Stimulated activated CD4-positive, alpha-beta T cell treated with anti-CD3 and anti-CD28 coated beads, Interleukin-12 subunit alpha, Interleukin-12 subunit beta, amount 100 ng/mL, for 48 hours (primary cell): Measurements from ENCODE around the gene EIF3C.
"Not testable (repeated sequence)": the region's sequence is repeated elsewhere in the genome, so short reads cannot be mapped to it uniquely, and the experiment has no call there.

ENCODE experiments used
- DNase-seq, 3 donors: peaks; one replicate each; pipeline ENCODE4 v3.0.0-alpha.2; 2020; ENCODE audit warnings: low read depth in 2 of 3, low spot score in 1 of 3

Gene EIF3C, protein sequence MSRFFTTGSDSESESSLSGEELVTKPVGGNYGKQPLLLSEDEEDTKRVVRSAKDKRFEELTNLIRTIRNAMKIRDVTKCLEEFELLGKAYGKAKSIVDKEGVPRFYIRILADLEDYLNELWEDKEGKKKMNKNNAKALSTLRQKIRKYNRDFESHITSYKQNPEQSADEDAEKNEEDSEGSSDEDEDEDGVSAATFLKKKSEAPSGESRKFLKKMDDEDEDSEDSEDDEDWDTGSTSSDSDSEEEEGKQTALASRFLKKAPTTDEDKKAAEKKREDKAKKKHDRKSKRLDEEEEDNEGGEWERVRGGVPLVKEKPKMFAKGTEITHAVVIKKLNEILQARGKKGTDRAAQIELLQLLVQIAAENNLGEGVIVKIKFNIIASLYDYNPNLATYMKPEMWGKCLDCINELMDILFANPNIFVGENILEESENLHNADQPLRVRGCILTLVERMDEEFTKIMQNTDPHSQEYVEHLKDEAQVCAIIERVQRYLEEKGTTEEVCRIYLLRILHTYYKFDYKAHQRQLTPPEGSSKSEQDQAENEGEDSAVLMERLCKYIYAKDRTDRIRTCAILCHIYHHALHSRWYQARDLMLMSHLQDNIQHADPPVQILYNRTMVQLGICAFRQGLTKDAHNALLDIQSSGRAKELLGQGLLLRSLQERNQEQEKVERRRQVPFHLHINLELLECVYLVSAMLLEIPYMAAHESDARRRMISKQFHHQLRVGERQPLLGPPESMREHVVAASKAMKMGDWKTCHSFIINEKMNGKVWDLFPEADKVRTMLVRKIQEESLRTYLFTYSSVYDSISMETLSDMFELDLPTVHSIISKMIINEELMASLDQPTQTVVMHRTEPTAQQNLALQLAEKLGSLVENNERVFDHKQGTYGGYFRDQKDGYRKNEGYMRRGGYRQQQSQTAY

DNA sequence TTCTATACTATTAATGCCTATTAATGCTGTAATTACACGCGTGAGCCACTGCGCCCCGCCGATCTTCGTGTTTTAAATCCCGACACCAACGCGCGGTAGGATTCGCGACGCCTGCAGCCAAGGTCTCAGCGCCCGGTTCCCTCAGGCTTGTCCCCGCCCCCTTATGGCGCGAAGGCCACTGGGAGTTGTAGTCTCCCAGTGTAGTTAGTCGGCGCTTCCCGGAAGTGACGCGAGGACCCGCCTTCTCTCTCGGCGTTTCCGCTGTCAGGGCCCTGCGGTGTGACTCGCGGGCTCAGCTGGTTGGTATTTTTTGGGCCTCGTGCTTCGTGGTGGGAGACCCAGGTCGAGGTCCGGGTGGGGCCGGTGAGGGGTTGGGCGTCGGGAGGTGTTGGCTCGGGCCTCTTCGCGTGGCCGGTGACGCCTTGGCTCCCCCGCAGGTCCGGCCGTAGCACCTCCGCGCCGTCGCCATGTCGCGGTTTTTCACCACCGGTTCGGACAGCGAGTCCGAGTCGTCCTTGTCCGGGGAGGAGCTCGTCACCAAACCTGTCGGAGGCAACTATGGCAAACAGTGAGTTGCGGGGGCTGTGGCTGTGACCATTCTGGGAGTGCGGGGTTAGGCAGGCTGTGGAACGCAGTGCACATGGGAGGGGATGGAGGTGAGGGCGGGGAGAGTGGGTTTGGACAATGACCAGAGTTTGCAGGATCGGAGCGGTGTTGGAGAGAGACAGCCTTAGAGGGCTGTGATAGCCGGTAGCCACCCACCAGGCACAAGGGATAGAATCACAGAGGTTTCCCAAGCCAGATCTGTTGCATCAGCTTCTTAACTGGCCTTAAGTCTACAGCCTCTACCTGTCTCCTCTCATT is at the start of gene EIF3C:
EIF3C (plus strand) TSS at position 245 of the 864 bp plus-strand sequence; CDS start at position 468, 223 bp downstream.
- not testable (repeated sequence) for DNase-seq

DNA sequence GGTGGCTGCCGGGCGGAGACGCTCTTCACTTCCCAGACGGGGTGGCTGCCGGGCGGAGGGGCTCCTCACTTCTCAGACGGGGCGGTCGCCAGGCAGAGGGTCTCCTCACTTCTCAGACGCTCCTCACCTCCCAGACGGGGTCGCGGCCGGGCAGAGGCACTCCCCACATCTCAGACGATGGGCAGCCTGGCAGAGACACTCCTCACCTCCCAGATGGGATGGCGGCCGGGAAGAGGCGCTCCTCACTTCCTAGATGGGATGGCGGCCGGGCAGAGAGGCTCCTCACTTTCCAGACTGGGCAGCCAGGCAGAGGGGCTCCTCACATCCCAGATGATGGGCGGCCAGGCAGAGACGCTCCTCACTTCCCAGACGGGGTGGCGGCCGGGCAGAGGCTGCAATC is 45.0 kb upstream of the EIF3C start:
- DNase-seq, result not testable (repeated sequence)

DNA sequence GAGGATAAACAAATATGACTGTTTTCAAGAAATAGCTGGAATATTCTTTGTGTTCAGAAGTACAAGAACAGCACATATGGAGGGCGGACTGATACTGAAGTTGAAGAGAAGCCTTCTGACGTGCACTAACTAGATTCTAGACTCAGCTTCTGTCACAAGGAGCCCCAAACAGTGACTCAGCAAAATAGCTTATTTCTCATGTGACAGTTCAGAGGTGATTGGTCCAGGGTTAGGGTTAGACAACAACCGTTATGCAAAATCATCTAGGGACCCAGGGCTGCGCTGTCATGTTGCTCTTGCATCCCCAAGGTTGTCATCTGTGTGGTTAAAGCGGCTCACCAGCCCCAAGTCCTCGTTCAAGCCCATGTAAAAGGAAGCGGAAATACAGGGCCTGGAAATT is 43.8 kb upstream of the EIF3C start:
- not testable (repeated sequence) for DNase-seq

DNA sequence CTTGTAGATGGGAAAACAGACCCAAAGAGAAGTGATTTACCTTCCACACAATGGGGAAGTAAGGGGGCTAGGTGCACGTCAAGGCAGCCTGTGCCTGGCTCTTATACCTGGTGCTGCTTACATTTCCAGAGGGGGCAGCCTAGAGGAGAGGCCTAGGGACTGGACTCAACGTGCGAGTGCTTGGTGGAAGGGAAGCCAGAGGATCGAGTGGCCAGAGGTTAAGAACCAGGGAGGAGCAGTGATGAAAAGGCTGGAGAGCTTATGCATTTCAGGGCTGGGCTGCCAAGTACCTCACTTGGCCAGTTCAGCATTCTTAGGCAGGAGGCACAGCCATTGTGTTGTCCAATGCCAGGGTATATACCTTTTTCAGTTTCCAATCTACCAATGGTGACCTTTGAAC is 43.1 kb upstream of the EIF3C start:
- DNase-seq, result not testable (repeated sequence)

DNA sequence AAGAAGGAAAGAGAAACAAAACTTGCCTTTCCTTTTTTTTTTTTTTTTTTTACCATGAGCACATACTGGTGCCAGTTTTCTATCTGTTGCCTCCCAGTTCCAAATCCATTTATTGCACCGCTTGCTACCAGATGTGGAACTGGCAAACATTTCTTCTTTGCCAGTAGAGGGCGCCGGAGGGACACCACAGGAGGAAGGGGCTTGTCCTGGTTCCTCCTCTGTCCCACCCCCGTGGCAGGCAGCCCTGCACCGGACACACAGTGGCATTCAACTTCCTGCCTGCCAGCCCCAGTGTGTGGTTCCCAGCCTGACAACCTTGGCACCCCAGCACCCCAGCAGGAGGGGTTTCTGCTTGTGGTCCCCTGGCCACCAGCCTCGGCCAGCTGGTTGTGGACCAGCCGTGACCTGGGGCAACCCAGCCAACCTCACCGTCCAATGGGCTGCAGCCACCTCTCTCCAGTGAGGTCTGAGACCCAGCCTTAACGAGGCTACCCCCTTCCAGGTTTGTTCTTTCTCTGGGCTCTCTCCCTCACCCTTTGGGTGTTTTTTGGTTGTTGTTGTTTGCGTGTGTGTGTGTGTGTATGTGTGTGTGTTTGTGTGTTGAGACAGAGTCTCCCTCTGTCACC is 22.8 kb upstream of the EIF3C start:
- not testable (repeated sequence) for DNase-seq

DNA sequence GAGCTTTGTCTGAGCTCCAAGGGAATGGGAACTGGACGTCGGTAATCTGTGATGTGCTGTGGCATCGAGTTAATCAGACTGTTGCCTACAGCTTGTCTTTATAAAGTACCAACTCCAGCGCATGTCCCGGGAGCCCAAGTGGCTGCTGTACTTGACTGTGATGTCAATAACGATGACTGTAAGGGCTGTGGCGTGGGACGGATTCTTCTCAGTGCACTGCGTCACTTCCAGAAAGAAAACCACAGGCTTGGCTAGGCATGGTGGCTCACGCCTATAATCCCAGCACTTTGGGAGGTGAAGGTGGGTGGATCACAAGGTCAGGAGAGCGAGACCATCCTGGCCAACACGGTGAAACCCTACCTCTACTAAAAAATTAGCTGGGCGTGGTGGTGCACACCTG is 21.8 kb upstream of the EIF3C start:
- DNase-seq, result not testable (repeated sequence)

DNA sequence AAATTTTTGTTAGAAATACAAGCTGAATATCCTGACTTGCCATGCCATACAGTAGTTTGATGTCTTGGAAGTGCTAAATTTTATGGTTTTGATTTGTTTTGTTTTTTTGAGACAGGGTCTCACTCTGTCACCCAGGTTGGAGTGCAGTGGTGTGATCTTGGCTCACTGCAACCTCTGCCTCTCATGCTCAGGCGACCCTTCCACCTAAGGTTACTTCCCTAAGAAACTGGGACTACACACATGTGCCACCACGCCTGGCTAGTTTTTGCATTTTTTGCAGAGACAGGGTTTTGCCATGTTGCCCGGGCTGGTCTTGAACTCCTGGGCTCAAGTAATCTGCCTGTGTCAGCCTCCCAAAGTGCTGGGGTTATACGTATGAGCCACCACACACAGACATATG is 19.5 kb upstream of the EIF3C start:
- DNase-seq, result not testable (repeated sequence)

DNA sequence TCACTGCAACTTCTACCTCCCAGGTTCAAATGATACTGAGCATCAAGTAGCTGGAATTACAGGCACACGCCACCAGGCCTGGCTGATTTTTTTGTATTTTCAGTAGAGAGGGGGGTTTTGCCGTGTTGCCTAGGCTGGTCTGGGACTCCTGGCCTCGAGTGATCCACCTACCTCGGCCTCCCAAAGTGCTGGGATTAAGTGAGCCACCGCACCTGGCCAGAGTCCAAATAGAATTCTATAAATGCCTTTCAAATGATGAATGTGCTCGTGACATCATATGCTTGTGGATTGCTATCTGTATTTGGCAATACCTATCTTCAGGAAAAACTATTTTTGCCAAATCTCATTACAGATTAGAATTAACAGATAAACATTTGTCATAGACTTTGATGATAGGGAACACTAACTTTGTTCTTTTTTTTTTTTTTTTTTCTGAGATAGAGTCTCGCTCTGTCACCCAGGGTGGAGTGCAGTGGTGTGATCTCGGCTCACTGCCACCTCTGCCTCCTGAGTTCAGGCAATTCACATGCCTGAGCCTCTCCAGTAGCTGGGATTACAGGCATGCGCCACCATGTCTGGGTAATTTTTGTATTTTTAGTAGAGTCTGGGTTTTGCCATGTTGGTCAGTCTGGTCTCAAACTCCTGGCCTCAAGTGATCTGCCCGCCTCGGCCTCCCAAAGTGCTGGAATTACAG is 17.9 kb upstream of the EIF3C start:
- not testable (repeated sequence) for DNase-seq

DNA sequence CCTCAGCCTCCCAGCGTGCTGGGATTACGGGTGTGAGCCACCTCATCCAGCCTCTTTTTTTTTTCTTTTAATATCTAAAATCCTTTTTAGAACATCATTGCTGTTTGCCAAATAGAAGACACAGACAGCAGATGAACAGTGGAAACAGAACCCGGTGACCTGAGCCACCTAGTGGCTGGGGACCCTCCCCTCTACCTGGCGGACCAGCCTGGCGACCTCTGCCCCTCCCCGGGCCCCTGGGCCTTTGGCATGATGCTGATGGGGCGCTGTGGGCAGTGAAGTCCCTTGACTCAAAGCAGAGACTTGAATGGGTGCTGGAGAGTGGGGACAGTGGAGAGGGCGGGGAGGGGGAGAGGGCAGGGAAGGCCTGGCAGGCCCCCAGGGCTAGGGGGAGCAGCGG is 11.5 kb upstream of the EIF3C start:
- not testable (repeated sequence) for DNase-seq

DNA sequence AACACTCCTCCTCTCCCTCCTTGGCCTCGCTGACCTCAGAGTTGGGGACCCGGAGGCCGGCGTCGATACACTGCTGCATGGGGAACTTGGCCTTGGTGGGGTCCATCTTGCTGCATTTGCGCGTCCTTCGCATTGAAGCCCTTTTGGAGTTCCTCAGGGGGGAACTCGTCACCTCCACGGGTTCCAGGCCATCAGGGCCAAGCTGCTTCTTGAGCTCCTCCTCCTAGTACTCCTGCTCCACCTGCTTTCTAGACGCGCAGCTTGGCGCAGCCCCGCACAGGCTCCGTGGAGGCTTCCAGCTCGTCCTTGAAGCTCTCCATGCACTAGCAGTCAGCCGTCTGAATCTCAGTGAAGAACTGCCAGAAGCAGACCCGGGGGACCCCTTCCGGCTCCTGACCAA is 10.9 kb upstream of the EIF3C start:
- DNase-seq, result not testable (repeated sequence)

DNA sequence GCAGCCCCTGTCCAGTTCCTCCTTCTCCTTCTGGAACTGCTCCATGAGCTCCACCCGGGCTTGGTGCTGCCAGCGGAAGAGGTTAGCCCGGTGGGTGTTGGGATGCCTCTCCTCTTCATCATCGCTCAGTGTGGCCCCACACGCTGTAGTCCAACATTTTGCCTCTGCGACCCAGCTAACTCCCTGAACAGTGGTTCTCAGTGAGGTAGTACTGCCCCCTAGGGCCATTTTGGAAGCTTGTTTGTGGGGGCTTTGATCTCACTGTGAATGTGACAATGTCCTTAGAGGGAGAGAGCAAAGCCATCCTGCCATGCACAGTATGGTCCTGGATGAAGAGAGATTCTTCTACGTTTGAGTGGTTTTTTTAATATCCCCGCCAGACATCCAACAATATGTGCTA is 9.9 kb upstream of the EIF3C start:
- not testable (repeated sequence) for DNase-seq

DNA sequence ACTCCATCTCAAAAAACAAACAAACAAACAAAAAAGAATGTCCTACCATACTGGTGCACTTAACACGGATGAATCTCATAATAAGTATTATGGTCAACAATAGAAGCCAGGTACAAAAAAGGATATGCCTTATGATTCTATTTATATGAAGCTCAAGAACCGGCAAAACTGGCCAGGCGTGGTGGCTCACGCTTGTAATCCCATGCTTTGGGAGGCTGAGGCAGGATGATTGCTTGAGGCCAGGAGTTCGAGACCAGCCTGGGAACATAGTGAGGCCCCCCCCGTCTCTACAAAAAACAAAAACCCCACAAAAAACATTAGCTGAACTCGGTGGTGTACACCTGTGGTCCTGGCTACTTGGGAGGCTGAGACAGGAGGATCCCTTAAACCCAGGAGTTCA is 7.0 kb upstream of the EIF3C start:
- DNase-seq, result not testable (repeated sequence)

DNA sequence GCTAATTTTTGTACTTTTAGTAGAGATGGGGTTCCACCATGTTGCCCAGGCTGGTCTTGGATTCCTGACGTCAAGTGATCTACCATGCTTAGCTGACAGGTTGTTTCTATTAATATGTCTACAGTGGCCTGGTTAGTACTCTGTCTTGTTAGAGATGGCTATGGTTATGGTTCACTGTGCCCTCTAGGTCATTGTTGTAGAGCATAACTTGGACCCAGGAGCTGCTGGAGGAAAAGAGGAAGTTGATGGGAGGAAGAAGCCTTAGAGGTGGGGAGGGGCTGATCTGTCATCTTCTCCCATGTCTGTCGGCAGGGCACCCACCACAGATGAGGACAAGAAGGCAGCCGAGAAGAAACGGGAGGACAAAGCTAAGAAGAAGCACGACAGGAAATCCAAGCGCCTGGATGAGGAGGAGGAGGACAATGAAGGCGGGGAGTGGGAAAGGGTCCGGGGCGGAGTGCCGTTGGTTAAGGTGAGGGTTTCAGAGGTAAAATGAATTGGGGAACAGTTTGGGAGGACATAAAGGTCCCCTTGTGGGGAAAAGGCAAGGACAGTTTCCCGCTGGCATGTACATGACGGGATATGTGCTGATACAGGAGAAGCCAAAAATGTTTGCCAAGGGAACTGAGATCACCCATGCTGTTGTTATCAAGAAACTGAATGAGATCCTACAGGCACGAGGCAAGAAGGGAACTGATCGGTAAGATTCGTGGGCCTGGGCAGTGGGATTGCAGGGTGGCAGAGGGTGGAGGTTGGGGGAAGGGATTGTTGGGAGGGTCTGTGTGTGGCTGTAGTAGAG is 11.8 kb downstream of the EIF3C start:
- not testable (repeated sequence) for DNase-seq

DNA sequence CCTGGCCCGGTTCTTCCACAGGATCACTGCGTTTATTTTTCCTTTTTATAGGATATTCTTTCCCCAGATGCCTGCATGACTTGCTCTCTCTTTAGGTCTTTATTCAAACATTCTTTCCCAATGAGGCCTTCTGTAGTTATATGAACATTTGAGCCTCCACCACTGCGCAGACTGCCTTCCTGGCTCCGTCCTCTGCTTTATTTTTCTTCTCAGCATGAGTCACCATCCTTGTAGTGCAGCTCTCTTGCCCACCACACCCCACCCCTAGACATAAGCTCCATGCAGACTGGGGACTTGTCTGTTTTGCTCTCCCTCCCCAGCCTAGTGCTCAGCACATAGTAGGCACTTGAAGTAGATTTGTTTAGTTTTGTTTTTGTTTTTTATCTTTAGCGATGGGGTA is 20.0 kb downstream of the EIF3C start:
- not testable (repeated sequence) for DNase-seq

DNA sequence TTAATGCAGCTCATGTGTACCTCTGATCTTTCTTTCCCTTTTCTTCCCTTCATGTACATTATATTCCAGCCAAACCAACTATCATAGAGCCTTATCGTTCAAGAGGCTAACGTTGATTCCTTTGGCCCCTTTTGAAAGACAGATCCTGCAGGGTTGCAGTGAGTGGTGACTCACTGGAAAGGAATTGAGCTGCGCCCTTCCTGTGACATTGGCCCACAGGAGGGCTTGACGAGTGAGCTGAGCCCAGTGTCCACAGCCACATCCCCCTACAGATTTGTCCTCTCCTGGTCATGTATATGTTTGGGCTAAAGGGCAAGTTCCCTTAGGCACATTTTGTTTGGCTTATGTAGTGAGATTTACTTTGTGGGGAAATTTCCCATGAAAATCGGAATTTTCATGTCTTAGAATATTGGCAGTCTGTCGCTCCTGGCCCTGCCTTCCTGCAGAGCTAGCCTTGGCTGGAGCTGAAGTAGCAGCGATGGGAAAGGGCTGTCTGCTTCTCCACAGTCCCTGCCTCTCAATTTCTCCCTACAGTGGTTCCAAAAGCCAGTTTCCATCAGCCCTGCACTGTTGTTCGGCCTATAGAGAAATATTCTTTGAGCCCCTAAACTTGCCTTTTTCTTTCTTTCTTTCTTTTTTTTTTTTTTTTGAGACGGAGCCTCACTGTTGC is 21.3 kb downstream of the EIF3C start:
- not testable (repeated sequence) for DNase-seq

DNA sequence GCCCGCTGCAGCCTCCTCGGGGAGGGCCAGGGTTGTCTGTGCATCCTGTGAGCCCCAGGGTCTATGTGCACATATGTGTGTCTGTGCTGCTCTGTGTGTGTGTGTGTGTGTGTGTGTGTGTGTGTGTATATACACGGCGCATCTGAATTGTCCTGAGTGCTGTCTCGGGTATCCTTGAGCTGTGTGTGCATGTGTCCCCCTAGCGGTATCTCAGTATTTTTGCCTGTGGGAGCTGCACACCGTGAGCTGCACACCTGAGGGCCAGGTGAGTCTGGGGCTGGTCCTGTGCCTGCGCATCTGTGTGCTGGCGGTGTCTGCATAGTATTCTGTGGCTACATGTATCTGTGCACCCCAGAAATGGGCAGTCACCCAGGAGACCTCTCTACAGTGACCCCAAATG is 28.5 kb downstream of the EIF3C start:
- DNase-seq, result not testable (repeated sequence)

DNA sequence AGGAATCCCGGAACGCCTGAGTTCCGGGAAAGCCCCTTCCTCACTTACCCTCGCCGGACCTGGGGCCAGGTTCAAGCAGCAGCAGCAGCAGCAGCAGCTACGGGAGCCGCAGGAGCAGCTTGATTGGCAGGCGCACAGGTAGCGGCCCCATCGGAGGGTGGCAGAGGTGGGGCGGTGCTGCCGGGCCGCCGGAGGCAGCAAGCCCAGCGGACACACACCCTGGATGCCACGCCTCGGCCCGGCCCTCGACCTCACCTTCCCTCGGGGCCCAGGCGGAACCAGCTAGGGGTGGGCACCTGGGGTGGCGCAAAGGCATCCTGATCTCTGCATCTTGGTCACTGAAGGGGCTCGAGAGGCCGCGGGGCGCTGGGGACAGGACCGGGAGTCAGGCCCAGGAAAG is 29.4 kb downstream of the EIF3C start:
- not testable (repeated sequence) for DNase-seq

DNA sequence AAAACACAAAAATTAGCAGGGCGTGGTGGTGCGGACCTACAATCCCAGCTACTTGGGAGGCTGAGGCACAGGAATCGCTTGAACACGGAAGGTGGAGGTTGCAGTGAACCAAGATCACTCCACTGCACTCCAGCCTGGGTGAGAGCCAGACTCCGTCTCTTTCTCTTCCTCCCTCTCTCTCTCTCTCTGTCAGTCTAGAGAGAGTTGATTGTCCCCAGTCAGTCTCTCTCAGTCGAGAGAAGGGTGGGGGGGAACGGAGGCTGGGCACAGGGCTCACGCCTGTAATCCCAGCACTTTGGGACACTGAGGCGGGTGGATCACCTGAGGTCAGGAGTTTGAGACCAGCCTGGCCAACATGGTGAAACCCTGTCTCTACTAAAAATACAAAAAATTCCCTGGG is 30.0 kb downstream of the EIF3C start:
- DNase-seq, result not testable (repeated sequence)
